22Rv1 (cell line): ENCODE measurements around the gene RNF212.

Experiments used
- H3K27ac ChIP-seq: fragments of 450-650 bp; 2 replicates; pipeline ENCODE4 v1.5.1; 2017
- CTCF ChIP-seq: fragments of 450-650 bp; IDR thresholded peaks from 2 replicates; pipeline ENCODE4 v1.5.1; 2017; ENCODE audit warnings: mild to moderate bottlenecking
- ZFX ChIP-seq: fragments of 450-650 bp; IDR thresholded peaks from 2 replicates; pipeline ENCODE4 v1.6.1; 2017; ENCODE audit warnings: antibody characterized with exemption, borderline replicate concordance

RNF212 gene

GRCh38 chr4:1052231-1052671 lies 61.1 kb downstream of the RNF212 start:
- TF ChIP-seq CTCF = no peak
- TF ChIP-seq ZFX = no peak
- no peak overlapping the region for H3K27ac ChIP-seq

GRCh38 chr4:1051472-1051871 lies 61.9 kb downstream of the RNF212 start:
- TF ChIP-seq CTCF (no peak), ZFX (no peak)
- H3K27ac ChIP-seq = no peak overlapping the region

GRCh38 chr4:1050486-1051213 lies 62.7 kb downstream of the RNF212 start:
- H3K27ac ChIP-seq = no peak overlapping the region
- TF ChIP-seq CTCF = no peak
- no peak for TF ChIP-seq ZFX

GRCh38 chr4:1049591-1049905 lies 63.8 kb downstream of the RNF212 start:
- H3K27ac ChIP-seq = no peak overlapping the region
- no peak for TF ChIP-seq ZFX
- TF ChIP-seq CTCF = no peak

GRCh38 chr4:1048773-1049590 lies 64.4 kb downstream of the RNF212 start:
- TF ChIP-seq CTCF (no peak), ZFX (no peak)
- no peak overlapping the region for H3K27ac ChIP-seq

- no peak overlapping the region for H3K27ac ChIP-seq
Measured at GRCh38 chr4:1047976-1048772, 65.2 kb downstream of the RNF212 start.

More at GRCh38 chr4:1047976-1048772, 65.2 kb downstream of the RNF212 start:
- TF ChIP-seq ZFX = no peak
- TF ChIP-seq CTCF = no peak
